Epidermal melanocyte (primary cell): ENCODE results near the gene ARMC7.
"Not testable (repeated sequence)": the region's sequence is repeated elsewhere in the genome, so short reads cannot be mapped to it uniquely, and the experiment has no call there.

Source experiments
- DNase-seq: peaks from one replicate; pipeline ENCODE4 v3.0.0; 2011; ENCODE audit warnings: low spot score; ENCODE audit not compliant: insufficient read length

ARMC7 gene

GRCh38 chr17:75152523-75152921, 42.8 kb downstream of the ARMC7 start:
- DNase-seq, result no peak

- no peak for DNase-seq
Measured at GRCh38 chr17:75152922-75153779, 43.4 kb downstream of the ARMC7 start.

GRCh38 chr17:75153780-75154194, 44.0 kb downstream of the ARMC7 start:
- DNase-seq, result peak; percentile 16

- peak; percentile 94 for DNase-seq
Measured at GRCh38 chr17:75154195-75155106, 44.7 kb downstream of the ARMC7 start, which contains the start of gene JPT1. Gene JPT1, minus strand, starts transcription at chr17:75154512. Its CDS starts 115 bp downstream, at chr17:75154397.

GRCh38 chr17:75155191-75155601, 45.4 kb downstream of the ARMC7 start:
- DNase-seq, result no peak

GRCh38 chr17:75158480-75158879, 48.7 kb downstream of the ARMC7 start:
- DNase-seq, result not testable (repeated sequence)

- no peak for DNase-seq
Measured at GRCh38 chr17:75159196-75160031, 49.6 kb downstream of the ARMC7 start.

GRCh38 chr17:75160211-75160610, 50.4 kb downstream of the ARMC7 start:
- DNase-seq, result no peak

- no peak for DNase-seq
Measured at GRCh38 chr17:75163074-75163473, 53.3 kb downstream of the ARMC7 start.

GRCh38 chr17:75164606-75165005, 54.8 kb downstream of the ARMC7 start:
- DNase-seq, result not testable (repeated sequence)

- DNase-seq, result no peak
Measured at GRCh38 chr17:75168998-75169397, 59.2 kb downstream of the ARMC7 start.

- no peak for DNase-seq
Measured at GRCh38 chr17:75173526-75173925, 63.8 kb downstream of the ARMC7 start.

- DNase-seq, result no peak
Measured at GRCh38 chr17:75174996-75175395, 65.2 kb downstream of the ARMC7 start.

- no peak for DNase-seq
Measured at GRCh38 chr17:75176625-75177024, 66.9 kb downstream of the ARMC7 start.

GRCh38 chr17:75178453-75178852, 68.7 kb downstream of the ARMC7 start:
- DNase-seq, result no peak
